ENCODE data around the gene IGBP1.
"Not testable (repeated sequence)": the region's sequence is repeated elsewhere in the genome, so short reads cannot be mapped to it uniquely, and the experiment has no call there.

Gene IGBP1

GRCh38 chrX:70168238-70169188 is 35.3 kb downstream of the IGBP1 start:
- no peak for DNase-seq (ENCODE audit: low spot score)

GRCh38 chrX:70169281-70169680 is 36.0 kb downstream of the IGBP1 start:
- no peak for DNase-seq (ENCODE audit: low spot score)

GRCh38 chrX:70171624-70172023 is 38.4 kb downstream of the IGBP1 start:
- no peak for DNase-seq (ENCODE audit: low spot score)

- no peak for DNase-seq (ENCODE audit: low spot score)
Observed at GRCh38 chrX:70172221-70172620, 39.0 kb downstream of the IGBP1 start.

GRCh38 chrX:70172964-70173363 is 39.7 kb downstream of the IGBP1 start:
- no peak for DNase-seq (ENCODE audit: low spot score)

- no peak for DNase-seq (ENCODE audit: low spot score)
Observed at GRCh38 chrX:70174754-70175153, 41.5 kb downstream of the IGBP1 start.

- no peak for DNase-seq (ENCODE audit: low spot score)
Observed at GRCh38 chrX:70175338-70175737, 42.1 kb downstream of the IGBP1 start.

GRCh38 chrX:70176938-70177533 is 43.8 kb downstream of the IGBP1 start, which contains the start of gene DGAT2L6:
DGAT2L6 (plus strand) TSS chrX:70177483; CDS start chrX:70177583, 100 bp downstream.
- DNase-seq (ENCODE audit: low spot score): no peak

- DNase-seq (ENCODE audit: low spot score): no peak
Observed at GRCh38 chrX:70183091-70183490, 49.8 kb downstream of the IGBP1 start.

- no peak for DNase-seq (ENCODE audit: low spot score)
Observed at GRCh38 chrX:70190225-70190624, 57.0 kb downstream of the IGBP1 start.

- peak; percentile 70 for DNase-seq (ENCODE audit: low spot score)
Observed at GRCh38 chrX:70196961-70197720, 63.9 kb downstream of the IGBP1 start.

GRCh38 chrX:70201732-70202131 is 68.5 kb downstream of the IGBP1 start:
- no peak for DNase-seq (ENCODE audit: low spot score)

- no peak for DNase-seq (ENCODE audit: low spot score)
Observed at GRCh38 chrX:70208479-70208878, 75.2 kb downstream of the IGBP1 start.

- DNase-seq (ENCODE audit: low spot score): not testable (repeated sequence)
Observed at GRCh38 chrX:70209570-70209969, 76.3 kb downstream of the IGBP1 start.
